ENCODE measurements around the gene RASA4. TPM values are rescaled to one million over a fixed set of nuclear protein-coding genes. Genes with fewer than 3 reads are reported as not detected.
A peak's percentile ranks its signal among the peaks of the same experiment; 100 is the strongest.
"Not testable (repeated sequence)": the region's sequence is repeated elsewhere in the genome, so short reads cannot be mapped to it uniquely, and the experiment has no call there.

RASA4 gene
- total RNA-seq, 1 donor from 2014 or later = 76.5 TPM

DNA sequence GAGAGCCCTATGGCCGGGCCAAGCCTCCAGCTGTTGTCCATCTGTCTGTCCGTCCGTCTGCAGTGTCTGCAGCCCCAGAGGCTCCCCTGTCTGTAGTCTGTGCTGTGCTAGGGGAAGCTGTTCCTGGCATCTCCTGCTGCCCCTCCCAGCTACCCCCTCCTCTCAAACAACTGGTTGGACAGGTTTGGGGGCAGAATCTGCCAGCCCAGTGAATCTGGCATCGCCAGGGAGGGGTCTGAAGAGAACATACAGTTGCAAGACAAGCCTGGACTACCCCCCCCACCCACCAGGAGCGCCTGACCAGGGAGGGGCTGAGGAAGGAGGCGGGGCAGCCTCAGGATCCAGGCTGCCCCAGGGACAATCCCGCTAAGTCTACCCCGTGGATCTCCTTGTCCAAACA, 73.0 kb downstream of the RASA4 start, which contains the start of gene UPK3BL2:
TSS of gene UPK3BL2 (minus strand) at position 101 of the 400 bp plus-strand sequence. CDS start at position 41, 60 bp downstream.
- DNase-seq (ENCODE audit: low spot score) = not testable (repeated sequence)

DNA sequence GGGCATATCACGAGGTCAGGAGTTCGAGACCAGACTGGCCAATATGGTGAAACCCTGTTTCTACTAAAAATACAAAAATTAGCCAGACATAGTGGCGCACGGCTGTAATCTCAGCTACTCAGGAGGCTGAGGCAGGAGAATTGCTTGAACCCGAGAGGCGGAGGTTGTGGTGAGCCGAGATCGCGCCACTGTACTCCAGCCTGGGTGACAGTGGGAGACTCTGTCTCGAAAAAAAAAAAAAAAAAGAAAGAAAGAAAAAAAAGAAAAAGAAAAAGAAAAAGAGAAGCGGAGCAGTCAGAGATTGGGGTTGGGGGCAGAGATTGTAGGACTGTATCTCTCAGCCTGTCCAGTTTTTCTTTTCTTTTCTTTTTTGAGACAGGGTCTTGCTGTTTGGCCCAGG, 73.8 kb downstream of the RASA4 start:
- DNase-seq (ENCODE audit: low spot score) = not testable (repeated sequence)

GRCh38 chr7:102542083-102542482, 74.5 kb downstream of the RASA4 start:
- not testable (repeated sequence) for DNase-seq (ENCODE audit: low spot score)

GRCh38 chr7:102540604-102541003, 76.0 kb downstream of the RASA4 start:
- DNase-seq (ENCODE audit: low spot score) = not testable (repeated sequence)

DNA sequence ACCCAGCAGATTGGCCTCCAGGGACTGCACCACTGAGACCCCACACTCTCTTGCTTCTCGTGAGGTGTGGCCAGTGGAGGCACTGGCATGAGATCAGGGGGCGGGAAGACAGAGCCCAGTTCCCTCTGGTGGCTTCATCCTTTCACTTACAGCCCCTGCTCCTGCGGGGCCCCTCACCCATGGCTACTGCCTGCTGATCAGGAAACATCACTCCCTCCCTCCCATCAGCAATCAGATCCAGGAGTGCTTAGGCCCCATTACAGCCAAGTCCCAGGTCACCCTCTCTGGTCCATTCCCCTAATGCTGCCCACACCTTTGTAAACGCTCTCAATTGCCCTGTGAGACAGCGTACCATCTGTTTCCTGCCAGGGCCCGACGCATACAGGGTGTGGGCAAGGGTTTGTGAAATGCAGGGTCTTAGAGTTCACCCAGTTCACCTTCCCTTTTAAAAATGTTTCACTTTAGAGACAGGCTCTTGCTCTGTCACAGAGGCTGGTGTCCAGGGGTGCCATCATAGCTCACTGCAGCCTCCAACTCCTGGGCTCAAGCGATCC, 81.4 kb downstream of the RASA4 start:
- DNase-seq (ENCODE audit: low spot score) = not testable (repeated sequence)

- not testable (repeated sequence) for DNase-seq (ENCODE audit: low spot score)
Observed at GRCh38 chr7:102532127-102532526, 84.4 kb downstream of the RASA4 start.

DNA sequence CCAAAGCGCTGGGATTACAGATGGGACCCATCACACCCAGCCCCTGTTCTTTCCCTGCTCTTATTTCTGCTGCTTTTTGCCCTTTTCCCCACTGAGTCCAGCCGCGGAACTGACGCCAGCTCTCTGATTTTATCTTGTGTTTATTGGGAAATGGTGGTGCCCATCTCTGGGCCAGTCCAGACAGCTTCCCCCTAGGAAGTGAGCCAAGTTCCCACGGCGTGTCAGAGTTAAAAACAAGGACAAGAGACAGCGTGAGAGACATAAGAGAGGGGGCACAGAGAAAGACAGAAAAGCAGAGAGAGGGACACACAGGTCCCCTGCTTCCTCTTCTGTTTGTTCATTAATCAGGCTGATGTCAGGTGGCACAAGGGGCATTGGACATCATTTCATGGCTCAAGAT, 85.0 kb downstream of the RASA4 start:
- peak; percentile 88 for DNase-seq (ENCODE audit: low spot score)

DNA sequence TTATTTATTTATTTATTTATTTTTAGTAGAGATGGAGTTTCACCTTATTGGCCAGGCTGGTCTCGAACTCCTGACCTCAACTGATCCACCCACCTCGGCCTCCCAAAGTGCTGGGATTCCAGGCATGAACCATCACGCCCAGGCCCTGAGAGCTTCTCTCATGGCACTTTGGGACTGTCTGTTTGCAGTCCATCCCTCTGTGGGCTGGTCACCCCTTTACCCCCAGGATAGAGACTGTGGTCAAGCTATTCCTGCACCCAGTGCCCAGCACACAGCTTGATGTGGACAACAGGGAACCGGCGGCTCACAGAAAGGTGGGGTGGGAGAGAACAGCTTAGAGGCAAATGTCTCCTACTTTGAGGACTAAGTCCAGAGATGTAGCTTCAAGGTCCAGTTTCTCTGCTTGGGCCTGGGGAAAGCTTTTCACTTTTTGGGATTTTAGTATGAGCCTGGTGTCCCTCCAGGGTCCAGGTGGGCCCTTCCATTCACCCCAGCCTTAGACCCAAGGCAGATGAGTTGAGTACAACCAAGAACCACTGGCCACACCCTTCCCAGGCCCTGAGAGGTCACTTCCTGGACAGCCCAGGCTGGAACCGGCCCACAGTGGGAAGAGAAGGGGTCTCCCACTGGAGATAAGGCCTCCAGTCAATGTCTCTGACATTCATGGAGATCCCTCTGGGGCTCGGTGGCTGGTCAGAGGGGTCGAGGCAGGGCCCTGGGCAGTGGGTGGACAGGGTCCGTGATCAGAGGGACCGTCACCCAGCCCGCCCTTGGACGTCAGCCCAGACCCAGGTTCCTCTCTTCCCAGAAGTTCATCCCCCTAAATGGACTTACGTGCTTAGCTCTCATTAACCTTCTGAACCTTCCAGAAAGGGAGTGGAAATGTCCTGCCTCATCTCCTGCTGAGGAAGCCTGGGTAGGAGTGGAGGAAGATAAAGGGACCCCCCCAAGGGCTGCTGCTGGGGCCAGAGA, 88.4 kb downstream of the RASA4 start:
- not testable (repeated sequence) for DNase-seq (ENCODE audit: low spot score)

GRCh38 chr7:102527182-102527581, 89.4 kb downstream of the RASA4 start:
- not testable (repeated sequence) for DNase-seq (ENCODE audit: low spot score)

GRCh38 chr7:102524803-102525202, 91.8 kb downstream of the RASA4 start:
- DNase-seq (ENCODE audit: low spot score) = peak; percentile 29

Other genes starting within 250 kb of the RASA4 start
- gene PRKRIP1, start 220.4 kb downstream of the RASA4 start, total RNA-seq = 22.8 TPM
- gene ORAI2, start 183.2 kb downstream of the RASA4 start, total RNA-seq = 19.7 TPM
- gene ALKBH4, start 151.9 kb downstream of the RASA4 start, total RNA-seq = 10.3 TPM
- gene LRWD1, start 151.8 kb downstream of the RASA4 start, total RNA-seq = 11.4 TPM
- gene POLR2J, start 137.8 kb downstream of the RASA4 start, total RNA-seq = 53.1 TPM
- 10.9 TPM for gene RASA4B, start 99.0 kb downstream of the RASA4 start, total RNA-seq
- gene UPK3BL2, start 73.1 kb downstream of the RASA4 start, total RNA-seq = 132 TPM
- gene SPDYE2, start 65.5 kb downstream of the RASA4 start, total RNA-seq = 0.52 TPM
- 64.3 TPM for gene POLR2J3, start 44.2 kb downstream of the RASA4 start, total RNA-seq
- 292 TPM for gene UPK3BL1, start 26.0 kb upstream of the RASA4 start, total RNA-seq
- gene SPDYE2B, start 33.6 kb upstream of the RASA4 start, total RNA-seq = not detected
- gene POLR2J2, start 54.9 kb upstream of the RASA4 start, total RNA-seq = 17.3 TPM
- 12.8 TPM for gene FAM185A, start 132.2 kb upstream of the RASA4 start, total RNA-seq

Data from ureter (tissue), 1 donor.